Breast epithelium (tissue), 4 donors: ENCODE results near the gene ULK4. TPM values are rescaled to one million over a fixed set of nuclear protein-coding genes. Genes with fewer than 3 reads are reported as not detected.

Experiments
- DNase-seq, 2 donors: peaks; one replicate each; pipeline ENCODE4 v3.0.0-alpha.2; 2019; ENCODE audit warnings: low spot score in 2 of 2
- H3K27ac ChIP-seq, 2 donors: fragments of 200-600 bp; sonication (generic) in 1 of 2; one replicate each; pipeline ENCODE4 v1.5.1; 2016 to 2019; ENCODE audit warnings: mild to moderate bottlenecking in 1 of 2
- H3K27me3 ChIP-seq, 2 donors: fragments of 200-600 bp; sonication (generic) in 1 of 2; one replicate each; pipeline versions ENCODE4 v1.5.1 to v1.6.0; 2017 to 2019; ENCODE audit warnings: control low read depth in 1 of 2, mild to moderate bottlenecking in 1 of 2
- H3K36me3 ChIP-seq: fragments of 200-600 bp; one replicate; pipeline ENCODE4 v1.5.1; 2019
- H3K4me1 ChIP-seq, 2 donors: fragments of 200-600 bp; sonication (generic); one replicate each; pipeline ENCODE4 v1.5.1; 2016 to 2019; ENCODE audit warnings: control low read depth in 1 of 2
- H3K4me3 ChIP-seq, 3 donors: fragments of 200-600 bp; sonication (generic); 1 replicate in 2 of 3; 2 replicates in 1 of 3; pipeline ENCODE4 v1.5.1; 2016 to 2019; ENCODE audit warnings: mild to moderate bottlenecking in 3 of 3, moderate library complexity in 2 of 3
- H3K9me3 ChIP-seq, 2 donors: fragments of 200-600 bp; sonication (generic) in 1 of 2; one replicate each; pipeline ENCODE4 v1.5.1; 2016 to 2019; ENCODE audit warnings: control low read depth in 1 of 2
- POLR2A ChIP-seq: fragments of 450-650 bp; IDR thresholded peaks from one replicate; pipeline ENCODE4 v1.6.1; 2016; ENCODE audit warnings: antibody characterized with exemption, mild to moderate bottlenecking, moderate library complexity
- POLR2AphosphoS5 ChIP-seq, 3 donors: sonication (generic); formaldehyde crosslinking; IDR thresholded peaks; one replicate each; pipeline ENCODE4 v1.6.1; 2017; ENCODE audit warnings: antibody characterized with exemption in 3 of 3
- intact Hi-C: fragments of 100-400 bp; cut with DNase I; formaldehyde crosslinking; loops from one replicate; pipeline ENCODE4 v1.15.1; 2023; ENCODE audit warnings: low total_unique reads
- total RNA-seq, 3 donors: library from RNA; depleted of rRNA; stranded (reverse); fragments of >200 nt; gene quantifications; one replicate each; pipeline ENCODE4 v1.1.0, GENCODE V29; 2016
- TF ChIP-seq, protein P1 (sequence below), 3 donors: fragments of 450-650 bp; IDR thresholded peaks; one replicate each; pipeline ENCODE4 v1.5.1; 2016 to 2017; ENCODE audit warnings: antibody characterized with exemption in 3 of 3, mild to moderate bottlenecking in 3 of 3, moderate library complexity in 3 of 3

Gene ULK4
- total RNA-seq, 3 donors from 2014 or later, result 23.0 to 52.8 (median 31.8) TPM

DNA sequence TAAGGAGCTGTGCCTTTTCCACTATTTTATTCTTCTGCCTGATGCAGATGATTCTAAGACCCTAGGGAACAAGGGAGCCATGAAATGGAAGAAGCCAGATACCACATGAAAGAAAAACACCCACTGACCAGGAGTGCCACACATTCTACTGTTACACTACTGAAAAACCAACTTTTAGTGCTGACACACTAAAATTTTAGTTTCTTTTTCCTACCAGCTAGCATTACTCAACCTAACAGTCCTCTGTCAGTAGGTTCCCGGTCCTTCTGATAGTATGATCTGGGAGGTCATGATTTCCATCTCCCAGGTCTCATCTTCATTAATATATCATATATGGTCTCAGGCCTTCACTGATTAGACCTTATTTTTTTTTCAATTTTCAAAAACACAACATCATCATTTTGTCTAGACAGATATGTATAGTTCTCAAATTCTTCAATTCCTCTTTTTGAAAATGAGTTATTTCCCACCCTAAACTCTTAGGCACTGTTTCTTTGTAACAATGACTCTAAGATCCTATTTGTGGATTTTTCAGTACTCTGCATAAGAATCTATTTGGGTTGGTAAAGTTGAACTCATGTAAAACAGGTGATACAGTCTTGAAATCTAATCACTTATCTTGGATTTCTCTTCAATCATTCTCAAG, 440.8 kb downstream of the ULK4 start:
- no peaks in the 10 kb centered on the region for H3K9me3 ChIP-seq
- no peaks in the 10 kb centered on the region for H3K27me3 ChIP-seq
- no peaks in the 10 kb centered on the region for H3K36me3 ChIP-seq
- H3K4me3 ChIP-seq, result no peak overlapping the region
- H3K4me1 ChIP-seq, result no peaks in the 10 kb centered on the region
- TF ChIP-seq, protein P1, sequence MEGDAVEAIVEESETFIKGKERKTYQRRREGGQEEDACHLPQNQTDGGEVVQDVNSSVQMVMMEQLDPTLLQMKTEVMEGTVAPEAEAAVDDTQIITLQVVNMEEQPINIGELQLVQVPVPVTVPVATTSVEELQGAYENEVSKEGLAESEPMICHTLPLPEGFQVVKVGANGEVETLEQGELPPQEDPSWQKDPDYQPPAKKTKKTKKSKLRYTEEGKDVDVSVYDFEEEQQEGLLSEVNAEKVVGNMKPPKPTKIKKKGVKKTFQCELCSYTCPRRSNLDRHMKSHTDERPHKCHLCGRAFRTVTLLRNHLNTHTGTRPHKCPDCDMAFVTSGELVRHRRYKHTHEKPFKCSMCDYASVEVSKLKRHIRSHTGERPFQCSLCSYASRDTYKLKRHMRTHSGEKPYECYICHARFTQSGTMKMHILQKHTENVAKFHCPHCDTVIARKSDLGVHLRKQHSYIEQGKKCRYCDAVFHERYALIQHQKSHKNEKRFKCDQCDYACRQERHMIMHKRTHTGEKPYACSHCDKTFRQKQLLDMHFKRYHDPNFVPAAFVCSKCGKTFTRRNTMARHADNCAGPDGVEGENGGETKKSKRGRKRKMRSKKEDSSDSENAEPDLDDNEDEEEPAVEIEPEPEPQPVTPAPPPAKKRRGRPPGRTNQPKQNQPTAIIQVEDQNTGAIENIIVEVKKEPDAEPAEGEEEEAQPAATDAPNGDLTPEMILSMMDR (IDR thresholded peaks at IDR 0.05), result no peak
- TF ChIP-seq POLR2AphosphoS5 (IDR thresholded peaks at IDR 0.05) (no peak), POLR2A (no peak)
- DNase-seq, result no peak
- H3K27ac ChIP-seq, result no peak overlapping the region
- intact Hi-C loops, result no loop called here

DNA sequence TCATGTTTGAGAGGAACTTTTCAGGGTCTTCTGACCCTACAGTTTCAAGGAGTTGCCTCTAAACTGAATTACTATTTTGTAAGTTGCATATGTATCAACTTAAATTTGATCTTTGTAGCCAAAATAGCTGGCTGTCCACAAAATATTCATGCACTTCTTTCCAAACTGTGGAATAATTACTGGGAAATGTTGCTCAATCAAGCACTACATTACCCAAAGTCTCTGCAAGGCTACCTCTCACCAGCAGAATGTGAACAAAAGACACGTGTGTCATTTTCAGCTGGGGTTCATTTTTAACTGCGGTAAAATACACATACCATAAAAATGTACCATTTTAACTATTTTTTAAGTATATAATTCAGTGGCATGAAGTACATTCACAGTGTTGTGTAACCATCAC, 442.2 kb downstream of the ULK4 start:
- Histone ChIP-seq H3K4me1 (no peaks in the 10 kb centered on the region), H3K4me3 (no peak overlapping the region), H3K36me3 (no peaks in the 10 kb centered on the region), H3K9me3 (no peaks in the 10 kb centered on the region), H3K27ac (no peak overlapping the region), H3K27me3 (no peaks in the 10 kb centered on the region)
- no peak for DNase-seq
- TF ChIP-seq POLR2AphosphoS5 (IDR thresholded peaks at IDR 0.05), result no peak
- no peak for TF ChIP-seq POLR2A
- TF ChIP-seq, protein P1 (IDR thresholded peaks at IDR 0.05), result no peak
- intact Hi-C loops, result no loop called here

DNA sequence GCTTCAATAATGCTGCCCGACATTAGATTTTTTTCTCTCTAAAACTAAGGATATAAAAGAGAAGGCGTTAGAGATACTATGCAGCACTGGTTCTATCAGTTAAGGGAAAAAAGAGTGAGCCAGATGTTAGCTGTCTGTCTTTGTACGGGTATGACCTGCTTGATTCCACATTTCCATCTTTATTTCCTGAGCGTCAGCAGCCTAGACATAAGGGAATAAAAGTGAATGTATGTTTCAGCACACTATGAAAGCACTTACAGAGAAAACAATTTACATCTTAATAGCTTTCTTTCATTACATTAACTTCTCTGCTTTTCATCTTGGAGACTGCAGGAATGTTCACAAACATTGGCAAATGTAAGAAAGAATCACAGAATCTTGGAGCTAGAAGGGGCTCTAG, 443.3 kb downstream of the ULK4 start:
- no peak overlapping the region for H3K4me3 ChIP-seq
- H3K27ac ChIP-seq, result no peak overlapping the region
- no peaks in the 10 kb centered on the region for H3K9me3 ChIP-seq
- TF ChIP-seq POLR2AphosphoS5 (IDR thresholded peaks at IDR 0.05) (no peak), POLR2A (no peak)
- TF ChIP-seq, protein P1 (IDR thresholded peaks at IDR 0.05), result no peak
- no peak for DNase-seq
- intact Hi-C loops, result no loop called here
- H3K4me1 ChIP-seq, result no peaks in the 10 kb centered on the region
- no peaks in the 10 kb centered on the region for H3K27me3 ChIP-seq
- H3K36me3 ChIP-seq, result no peaks in the 10 kb centered on the region

DNA sequence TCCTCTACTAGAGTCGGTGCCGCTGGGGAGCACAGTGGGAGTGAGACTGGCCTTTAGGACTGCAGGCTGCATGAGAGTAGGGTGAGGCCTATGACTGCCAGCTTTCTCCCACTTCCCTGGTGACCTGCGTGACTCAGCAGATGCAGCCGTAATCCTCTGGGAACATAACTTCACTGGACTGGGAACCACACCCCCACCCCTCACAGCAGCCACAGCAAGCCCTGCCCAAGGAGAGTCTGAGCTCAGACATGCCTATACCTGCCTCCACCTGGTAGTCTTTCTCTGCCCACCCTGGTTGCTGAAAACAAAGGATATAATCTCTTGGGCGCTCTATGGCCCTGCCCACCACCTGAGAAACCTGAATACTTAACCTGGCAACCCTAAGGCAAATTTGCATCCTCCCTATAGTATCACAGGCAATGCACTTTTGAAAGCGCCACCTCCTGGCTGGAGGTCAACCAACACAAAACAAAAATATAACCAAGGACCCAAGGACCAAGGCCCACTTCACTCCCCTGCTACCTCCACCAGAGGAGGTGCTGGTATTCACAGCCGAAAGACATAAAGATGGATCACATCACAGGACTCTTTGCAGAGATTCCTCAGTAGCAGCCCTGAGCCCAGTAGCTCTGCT, 453.7 kb downstream of the ULK4 start:
- H3K27me3 ChIP-seq, result no peaks in the 10 kb centered on the region
- TF ChIP-seq POLR2AphosphoS5 (IDR thresholded peaks at IDR 0.05) (no peak), POLR2A (no peak)
- TF ChIP-seq, protein P1 (IDR thresholded peaks at IDR 0.05), result no peak
- no peak overlapping the region for H3K27ac ChIP-seq
- H3K36me3 ChIP-seq, result no peaks in the 10 kb centered on the region
- H3K9me3 ChIP-seq, result peaks cover 8 to 19% of the 10 kb centered on the region in 2 donors
- no peak for DNase-seq
- no peaks in the 10 kb centered on the region for H3K4me1 ChIP-seq
- no peak overlapping the region for H3K4me3 ChIP-seq
- intact Hi-C loops, result no loop called here

DNA sequence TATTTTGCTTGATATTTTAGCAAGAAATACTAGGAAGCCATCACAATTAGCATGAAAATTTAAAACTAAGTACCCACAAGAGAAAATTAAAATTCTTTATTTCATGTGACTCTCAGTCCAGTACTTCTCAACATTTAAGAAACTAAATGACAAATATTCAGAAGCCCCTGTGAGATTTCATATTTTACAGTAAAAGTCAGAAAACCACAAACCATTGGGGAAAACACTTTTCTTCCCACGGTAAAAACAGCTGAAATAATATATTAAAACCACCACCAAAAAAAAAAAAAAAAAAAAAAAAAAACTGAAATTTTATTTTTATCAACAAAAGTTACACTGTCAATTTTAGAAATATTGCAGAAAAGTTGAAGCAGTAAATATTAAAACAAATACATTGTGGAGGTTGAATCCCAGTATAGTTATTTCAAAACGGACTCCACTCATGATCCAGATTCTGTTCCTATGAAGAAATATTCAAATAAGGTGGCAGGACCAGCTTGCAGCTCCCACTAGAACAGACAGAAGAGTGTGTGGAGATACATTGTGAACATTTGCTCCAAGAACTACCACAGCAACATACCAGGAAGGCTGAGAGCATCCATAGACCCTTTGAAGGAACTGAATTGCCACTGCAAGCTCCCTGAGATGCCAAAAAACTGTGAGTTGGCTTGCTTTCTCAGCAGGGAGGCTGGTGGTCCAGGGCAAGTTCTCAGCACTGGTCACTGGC, 454.4 kb downstream of the ULK4 start:
- DNase-seq, result no peak
- H3K27me3 ChIP-seq, result no peaks in the 10 kb centered on the region
- no peaks in the 10 kb centered on the region for H3K36me3 ChIP-seq
- H3K27ac ChIP-seq, result no peak overlapping the region
- H3K9me3 ChIP-seq, result peaks cover 8 to 19% of the 10 kb centered on the region in 2 donors
- intact Hi-C loops, result no loop called here
- no peak overlapping the region for H3K4me3 ChIP-seq
- TF ChIP-seq, protein P1 (IDR thresholded peaks at IDR 0.05), result no peak
- TF ChIP-seq POLR2AphosphoS5 (IDR thresholded peaks at IDR 0.05) (no peak), POLR2A (no peak)
- no peaks in the 10 kb centered on the region for H3K4me1 ChIP-seq
